ENCODE results near the gene SLC2A6.

The SLC2A6 gene

DNA sequence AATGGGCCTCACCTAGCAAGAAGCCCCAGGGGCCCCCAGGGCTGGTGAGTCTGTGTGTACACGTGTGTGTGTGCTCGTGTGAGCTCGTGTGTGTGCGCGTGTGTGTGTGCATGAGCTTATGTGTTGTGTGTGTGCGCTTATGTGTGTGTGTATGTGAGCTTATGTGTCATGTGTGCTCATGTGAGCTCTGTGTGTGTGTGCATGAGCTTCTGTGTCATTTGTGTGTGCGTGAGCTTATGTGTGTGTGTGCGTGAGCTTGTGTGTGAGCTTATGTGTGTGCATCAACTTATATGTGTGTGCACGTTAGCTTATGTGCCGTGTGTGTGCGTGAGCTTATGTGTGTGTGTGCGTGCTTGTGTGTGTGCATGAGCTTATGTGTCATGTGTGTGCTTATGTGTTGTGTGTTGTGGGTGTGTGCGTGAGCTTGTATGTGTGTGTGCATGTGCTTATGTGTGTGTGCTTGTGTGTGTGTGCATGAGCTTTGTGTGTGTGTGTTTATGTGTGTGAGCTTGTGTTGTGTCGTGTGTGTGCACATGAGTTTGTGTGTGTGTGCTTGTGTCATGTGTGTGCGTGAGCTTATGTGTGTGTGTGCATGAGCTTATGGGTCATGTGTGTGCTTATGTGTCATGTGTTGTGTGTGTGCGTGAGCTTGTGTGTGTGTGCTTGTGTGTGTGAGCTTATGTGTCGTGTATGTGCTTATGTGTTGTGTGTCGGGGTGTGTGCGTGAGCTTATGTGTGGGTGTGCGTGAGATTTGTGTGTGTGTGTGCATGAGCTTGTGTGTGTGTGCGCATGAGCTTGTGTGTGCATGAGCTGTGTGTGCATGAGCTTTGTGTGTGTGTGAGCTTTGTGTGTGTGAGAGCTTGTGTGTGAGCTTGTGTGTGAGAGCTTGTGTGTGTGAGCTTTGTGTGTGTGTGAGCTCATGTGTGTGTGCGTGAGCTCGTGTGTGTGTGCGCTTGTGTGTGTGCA lies 16.7 kb upstream of the SLC2A6 start:
- DNase-seq = no peak

DNA sequence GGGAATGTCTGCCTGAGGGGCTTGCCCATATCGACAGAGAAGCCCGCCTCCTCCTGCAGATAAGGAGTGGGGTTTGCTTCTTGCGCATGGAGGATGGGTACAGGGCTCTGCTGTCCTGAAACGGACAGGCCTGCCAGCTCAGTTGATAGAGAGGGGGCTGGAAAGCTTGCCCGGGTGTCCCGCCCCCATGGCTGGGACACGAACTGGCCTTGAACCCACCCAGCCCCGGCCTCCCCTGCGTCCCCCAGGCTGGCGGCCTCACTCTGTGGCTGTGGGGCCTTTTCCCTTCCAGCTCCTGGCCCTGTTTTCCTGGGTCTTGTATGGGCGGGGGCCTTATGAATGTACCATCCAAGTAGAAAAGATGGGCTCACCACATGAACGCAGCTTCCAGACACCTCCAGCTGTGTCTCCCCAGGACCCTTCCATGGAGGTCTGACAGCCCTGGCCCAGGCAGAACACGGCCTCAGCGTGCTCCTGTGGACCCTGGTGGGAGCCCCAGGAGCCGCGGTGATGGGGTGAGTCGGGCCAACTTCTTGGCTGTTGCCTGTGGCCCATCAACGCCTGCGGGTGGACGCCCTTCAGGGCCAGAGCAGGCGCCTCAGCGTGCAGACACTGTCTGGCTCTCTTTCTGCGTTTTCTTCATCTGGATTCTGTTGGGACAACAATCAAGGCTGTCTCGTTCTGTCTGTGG lies 15.9 kb upstream of the SLC2A6 start:
- DNase-seq = no peak

DNA sequence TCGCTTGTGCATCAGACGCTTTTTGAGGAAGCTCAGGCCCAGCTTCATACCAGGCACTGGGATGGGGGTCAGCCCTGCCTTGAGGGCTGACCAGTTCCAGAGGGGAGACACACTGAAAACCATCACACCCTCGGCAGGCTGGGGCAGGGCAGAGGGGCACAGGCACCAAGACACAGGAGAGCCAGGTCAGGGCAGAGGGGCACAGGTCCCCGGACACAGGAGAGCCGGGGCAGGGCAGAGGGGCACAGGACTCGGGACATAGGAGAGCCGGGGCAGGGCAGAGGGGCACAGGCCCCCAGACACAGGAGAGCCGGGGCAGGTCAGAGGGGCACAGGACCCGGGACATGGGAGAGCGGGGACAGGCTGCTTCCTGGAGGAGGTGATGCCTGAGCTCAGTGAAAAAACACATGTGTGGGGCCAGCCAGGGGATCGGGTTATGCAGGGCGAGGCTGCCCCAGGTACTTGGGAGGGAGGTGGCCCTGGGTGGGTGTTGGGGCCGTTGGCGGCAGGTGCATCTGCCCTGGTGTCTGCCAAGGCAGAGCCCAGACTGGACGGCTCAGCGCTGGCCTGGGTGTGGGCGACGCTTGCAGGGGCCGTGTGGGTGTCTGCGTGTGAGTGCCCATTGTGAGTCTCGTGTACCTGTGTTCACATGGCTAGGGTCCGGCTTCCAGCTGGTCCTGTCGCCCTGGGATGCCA lies 15.1 kb upstream of the SLC2A6 start:
- DNase-seq = no peak

DNA sequence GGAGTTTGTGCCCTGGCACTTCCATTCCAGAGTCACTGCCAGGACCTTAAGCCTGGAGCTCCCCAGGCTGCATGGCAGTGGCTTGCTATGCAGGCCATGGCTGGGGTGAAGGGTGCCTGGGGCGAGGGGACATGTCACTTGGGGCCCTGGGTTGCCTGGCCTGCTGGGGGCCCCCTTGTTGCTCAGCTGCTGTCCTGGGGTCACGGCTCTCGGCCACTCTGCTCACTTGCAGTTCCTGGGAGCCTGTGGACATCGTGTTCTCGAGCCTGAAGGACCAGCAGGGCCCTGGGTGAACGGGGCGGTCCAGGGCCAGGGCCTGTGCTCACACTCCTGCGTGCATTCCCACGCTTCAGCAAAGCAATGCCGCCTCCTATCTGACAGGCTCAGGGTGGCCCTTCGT lies 14.5 kb upstream of the SLC2A6 start:
- no peak for DNase-seq

DNA sequence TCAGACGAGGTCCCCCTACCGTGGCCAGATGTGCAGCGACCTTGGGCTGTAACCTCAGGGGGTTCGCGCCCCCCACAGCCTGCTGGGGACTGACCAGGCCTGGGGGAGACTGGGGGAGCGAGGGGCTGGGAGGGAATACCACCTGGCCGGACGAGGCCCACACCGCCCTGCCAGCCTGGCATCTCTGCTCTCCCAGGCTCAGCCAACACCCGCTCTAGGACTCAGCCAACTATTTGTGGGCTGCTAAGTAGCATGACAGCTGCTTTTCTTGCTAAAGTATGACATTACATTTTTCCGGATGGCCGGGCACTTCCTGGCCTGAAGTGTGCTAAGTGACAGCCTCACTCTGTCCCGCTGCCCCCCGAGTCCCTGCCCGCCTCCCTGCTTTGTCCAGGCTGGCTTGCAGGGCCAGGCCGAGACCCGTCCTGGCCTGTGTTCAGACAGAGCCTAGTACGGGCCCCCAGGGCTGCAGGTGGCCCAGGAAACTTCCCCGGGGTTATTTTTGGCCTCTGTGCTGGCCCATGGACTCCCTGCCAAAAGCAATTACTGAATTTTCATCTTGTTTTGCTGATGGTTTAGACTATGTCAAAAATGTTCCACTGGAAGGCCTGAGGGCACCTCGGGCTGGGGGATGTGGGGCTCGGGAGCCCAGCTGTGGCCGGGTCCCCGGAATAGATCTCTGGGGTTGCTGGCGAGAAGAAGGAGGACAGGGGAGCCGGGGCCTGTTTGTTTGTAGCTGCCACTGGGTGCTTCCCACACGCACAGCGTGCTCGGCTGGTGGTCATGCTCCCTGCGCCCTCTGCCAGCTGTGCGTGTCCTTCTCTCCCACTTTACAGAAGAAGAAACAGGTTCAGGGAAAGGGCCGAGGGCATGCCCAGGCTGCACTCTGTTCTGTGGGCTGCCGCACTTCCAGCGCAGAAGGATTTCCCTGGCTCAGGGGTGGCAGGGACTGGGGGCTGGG lies 13.4 kb upstream of the SLC2A6 start:
- DNase-seq = no peak

DNA sequence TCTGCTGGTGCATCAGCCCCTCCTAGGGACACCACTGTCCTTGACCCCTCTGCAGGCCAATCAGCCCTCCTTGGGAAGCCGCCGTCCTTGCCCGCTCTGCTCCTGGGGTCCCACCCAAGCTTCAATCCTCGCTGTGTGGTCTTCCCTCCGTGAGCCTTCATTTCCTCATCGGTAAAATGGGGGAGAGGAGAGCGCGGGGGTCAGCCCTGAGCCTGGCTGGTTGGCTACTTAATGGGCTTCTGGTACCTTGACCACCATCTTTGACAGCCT lies 12.7 kb upstream of the SLC2A6 start:
- DNase-seq = no peak

DNA sequence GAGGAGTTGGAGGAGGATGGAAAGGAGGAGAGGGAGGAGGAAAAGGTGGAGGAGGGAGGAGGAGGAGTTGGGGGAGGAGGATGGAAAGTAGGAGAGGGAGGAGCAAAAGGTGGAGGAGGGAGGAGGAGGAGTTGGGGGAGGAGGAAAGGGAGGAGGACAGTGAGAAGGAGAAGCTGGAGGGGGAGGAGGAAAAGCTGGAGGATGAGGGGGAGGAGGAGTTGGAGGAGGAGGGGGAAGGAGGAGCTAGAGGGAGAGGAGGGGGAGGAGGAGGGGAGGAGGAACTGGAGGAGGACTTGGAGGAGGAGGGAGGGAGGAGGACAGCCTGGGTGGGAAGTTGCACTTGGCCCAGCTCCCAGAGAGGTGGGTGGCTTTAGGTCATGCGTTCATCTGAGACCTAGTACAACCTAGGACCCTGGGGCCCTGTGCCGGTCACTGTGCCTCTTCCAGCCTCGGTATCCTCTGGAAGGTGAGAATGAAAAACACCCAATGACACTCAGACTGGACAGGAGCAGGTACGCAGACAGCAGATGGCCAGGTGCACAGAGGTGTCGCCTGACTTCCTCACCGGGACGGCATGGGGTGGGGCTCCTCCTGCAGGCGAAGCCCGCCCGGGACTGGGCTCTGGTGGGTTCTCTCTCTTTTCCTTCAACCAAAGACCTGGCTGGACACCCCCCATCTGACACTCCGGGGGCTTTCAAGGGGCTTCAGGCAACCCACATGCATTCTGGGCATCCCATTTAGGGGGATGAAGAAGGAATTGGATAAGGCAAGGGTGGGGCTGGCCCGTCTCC lies 12.2 kb upstream of the SLC2A6 start:
- no peak for DNase-seq

DNA sequence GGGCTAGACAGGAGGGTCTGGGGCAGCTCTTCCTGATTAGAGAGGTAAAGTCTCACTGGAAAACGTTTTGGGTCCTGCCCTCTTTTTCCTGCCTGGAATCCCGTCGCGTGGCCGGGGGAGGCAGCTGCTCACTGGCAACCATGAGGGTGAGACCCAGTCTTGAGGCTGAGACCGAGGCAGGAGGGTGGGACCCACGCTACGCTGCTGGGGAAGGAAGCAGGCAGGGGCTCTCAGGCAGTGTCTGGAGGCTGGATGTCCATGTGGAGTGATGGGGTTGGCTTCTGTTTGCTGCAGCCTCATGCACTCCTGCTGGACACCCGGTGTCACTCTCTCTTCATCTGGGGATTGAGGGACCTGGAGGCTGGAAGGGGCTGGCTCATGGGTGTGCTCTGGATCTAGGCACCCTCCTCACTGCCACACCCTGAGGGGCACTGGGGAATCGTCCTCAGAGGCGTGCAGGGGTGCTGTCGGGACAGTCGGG lies 11.3 kb upstream of the SLC2A6 start:
- DNase-seq = no peak

DNA sequence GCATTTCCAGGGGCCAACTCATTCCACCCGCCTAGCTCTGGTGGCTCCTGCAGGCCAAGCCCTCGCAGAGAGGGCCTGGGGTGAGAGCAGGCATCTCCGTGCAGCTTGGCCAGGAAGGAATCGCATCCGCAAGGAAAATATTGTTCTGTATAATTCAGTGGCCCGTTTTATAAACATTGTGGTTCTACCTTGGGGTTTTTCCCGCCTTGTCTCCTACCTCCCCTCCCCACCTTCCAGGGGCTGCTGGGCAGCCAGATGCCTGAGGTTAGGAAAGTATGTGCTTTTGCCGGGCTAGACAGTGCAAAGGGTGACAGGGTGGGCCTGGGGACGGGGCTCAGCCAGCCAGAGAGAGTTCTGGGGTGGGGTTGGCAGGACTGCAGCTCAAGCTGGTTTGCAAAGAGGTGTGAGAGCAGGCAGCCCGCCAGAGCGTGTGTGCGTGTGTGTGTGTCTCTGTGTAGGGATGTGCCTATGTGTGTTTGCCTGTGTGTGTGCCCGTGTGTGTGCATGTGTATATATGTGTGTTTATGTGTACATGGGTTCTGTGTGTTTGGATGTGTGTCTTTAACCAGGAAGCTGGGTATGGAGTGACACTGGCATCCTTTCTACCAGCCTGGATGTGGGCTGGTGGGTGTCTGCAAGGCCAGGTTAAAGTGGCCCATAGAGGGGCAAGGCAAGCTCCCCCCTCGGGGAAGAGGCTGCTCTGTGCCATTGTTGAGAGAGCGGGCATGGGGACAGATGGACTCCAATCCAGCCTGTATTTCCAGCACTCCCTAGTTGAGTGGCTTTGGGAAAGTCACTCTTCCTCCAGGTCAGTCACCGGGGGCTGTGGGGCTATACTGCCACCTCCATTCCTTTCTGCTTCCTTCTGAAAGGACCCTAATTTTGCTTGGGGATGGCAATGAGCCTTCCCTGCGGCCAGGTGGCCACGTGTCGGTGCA lies 10.6 kb upstream of the SLC2A6 start:
- no peak for DNase-seq

DNA sequence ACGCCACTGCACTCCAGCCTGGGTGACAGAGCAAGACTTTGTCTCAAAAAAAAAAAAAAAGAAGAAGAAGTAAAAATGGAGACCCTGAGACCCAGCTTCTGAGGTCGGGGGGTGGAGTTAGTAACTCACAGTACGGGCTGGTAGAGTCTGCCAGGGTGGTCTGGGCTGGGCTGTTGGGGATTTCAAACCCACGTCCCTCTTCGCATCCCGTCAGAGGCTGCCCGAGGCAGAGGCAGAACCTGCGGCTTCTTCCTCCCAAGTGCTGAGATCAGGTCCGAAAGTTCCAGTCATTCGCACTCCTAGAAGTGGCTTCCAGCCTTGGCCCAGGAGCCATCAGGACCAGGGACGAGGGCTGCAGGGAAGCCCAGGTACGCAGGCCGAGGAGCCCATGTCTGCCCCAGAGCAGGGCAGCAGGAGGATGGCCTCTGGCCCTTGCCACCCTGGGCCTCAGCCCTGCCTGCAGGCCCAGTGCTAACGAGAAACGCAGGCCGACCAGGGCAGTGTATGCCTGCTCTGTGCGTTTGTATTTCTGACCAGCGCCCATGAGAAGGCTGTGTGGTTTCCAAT lies 9.9 kb upstream of the SLC2A6 start:
- no peak for DNase-seq

DNA sequence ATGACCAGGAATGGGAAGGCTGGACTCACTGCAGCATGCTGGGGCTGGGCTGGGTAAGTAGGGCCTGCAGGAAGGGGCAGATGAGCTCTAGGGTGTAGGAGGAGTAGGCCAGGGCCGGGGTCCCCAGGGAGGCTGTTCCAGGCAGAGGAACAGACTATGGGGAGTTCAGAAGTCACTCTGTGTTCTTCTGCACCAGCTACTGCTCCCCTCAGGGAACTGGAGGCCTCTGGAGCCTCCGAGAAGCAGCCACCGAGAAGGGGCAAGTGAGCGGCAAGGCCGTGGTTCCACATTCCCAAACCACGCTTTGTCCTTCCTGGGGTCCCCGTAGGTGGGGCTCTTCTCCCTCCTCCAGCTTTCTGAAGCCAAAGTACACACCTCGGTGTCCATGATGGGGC lies 8.4 kb upstream of the SLC2A6 start:
- no peak for DNase-seq

DNA sequence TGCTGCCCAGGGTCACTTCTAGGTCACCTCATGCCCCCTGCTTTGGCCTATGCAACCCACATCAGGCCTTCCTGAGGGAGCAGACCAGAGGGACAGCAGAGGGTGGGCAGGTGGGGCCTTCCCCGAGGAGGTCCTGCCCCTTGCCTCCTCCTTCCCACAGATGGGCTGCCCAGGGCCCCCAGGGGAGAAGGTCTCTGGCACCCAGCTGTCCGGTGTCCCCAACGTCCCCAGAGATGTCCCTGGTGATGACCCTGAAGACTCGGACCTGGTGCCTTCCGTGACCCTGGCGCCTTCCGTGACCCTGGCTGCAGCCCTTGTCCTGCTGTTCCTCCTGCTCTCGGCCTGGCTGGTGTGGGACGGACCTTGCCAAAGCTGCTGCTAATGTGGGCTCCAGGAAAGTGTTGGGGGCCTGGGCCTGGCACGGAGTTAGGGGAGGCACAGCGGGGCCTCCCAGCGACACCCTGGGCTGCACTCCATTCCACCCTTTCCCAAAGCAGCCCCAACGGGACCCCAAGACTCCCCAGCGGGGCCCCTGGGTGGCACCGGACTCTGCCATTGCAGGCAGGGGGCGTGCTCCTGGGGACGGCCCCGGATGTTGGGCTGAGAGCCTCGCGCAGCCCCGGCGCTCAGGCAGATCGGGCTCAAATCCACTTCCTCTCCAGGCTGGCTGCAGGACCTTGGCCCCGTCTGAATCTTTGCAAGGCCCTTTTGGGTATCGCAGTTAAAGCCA lies 6.8 kb upstream of the SLC2A6 start:
- no peak for DNase-seq

DNA sequence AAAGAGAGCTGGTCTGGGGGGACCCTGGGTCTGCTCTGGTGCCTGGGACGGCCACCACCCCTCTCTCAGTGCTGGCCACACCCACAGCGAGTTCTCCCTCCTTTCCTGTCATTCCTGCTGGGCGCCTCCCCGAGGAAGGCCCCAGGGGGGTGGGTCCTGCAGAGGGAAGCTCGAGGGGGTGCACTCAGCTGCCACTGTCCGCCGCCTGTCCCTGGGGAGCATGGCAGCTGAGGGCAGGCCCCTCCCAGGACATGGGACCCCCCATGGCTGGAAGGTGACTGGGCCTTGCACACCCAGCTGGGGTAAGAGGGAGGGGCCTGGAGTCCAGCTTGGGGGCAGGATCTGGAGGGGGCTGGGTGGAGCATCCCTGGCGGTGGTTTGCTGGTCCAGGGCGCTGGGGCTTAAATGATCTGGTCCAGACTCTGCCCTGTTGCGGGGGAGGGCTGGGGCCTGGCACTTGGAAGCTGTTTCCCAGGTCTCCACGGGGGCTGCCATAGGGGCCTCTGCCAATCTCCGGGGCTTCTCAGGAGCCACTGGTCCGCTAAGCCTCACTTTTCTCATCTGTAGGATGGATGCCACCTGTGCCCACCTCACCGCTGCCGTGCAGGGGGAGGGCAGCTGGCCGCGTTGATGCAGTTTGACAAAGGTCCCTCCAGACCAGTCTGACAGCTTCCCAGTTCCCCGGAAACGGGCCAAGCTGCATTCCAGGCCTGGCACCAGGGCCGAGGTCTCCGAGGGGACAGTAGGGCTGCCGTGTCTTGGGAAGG lies 6.0 kb upstream of the SLC2A6 start:
- DNase-seq = no peak

DNA sequence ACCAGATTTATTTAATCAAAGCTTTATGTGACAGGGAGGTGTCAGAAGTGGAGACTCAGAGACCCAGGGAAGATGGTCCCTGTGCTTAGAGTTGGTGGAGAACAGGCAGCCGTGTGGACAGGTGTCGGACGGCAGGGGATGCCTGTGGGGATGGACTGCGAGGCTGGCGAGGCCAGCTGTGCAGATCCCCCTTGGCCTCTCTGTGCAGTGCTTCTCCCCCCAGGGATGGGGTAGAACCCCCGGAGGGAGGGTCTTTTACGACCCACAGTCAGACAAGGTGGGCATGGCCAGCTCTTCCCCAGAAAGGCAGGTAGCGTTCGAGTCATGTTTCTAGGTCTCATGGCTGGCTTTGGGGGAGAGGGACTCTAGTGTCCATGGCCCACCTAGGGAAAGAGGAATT lies 4.7 kb upstream of the SLC2A6 start:
- DNase-seq = no peak

DNA sequence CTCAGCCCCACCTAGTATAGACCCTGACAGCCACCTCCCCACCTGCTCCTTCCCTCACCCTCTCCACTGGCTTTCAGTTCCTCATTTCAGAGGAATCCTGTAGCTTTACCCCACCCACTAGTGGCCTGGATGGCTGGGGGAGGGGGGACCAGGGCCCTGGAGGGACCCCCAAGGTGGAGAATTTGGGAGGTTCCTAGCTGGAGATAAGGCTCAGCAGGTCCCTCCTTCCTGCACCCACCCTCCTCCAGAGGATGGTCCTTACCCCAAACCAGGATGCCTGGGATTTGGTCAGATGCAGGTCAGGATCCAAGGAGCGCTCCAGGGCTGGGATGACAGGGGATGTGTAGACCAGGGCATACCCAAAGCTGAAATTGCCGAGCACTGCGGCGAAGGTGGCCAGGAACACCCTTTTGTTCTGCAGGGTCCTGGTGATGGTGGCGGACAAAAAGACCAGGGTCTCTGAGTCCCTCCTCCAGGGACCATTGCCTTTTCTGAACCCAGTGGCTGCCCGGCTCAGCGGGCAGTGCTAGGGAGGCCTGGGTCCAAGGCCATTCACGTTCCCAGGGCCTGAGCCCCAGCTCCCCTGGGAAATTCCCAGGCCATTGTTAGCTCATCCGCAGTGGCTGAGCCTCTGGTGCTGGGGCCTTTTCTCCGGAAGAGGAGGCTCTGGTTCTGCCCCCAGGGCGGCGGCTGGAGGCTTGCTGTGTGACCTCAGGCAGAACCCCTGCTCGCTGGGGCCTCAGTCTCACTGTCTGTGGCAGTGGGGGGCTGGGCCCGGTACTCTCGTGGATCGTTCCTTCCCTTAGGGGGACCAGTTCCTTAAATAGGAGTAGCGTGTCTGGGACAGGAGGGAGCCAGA lies 678 bp downstream of the SLC2A6 start:
- peak; percentile 20 to 52 for DNase-seq

DNA sequence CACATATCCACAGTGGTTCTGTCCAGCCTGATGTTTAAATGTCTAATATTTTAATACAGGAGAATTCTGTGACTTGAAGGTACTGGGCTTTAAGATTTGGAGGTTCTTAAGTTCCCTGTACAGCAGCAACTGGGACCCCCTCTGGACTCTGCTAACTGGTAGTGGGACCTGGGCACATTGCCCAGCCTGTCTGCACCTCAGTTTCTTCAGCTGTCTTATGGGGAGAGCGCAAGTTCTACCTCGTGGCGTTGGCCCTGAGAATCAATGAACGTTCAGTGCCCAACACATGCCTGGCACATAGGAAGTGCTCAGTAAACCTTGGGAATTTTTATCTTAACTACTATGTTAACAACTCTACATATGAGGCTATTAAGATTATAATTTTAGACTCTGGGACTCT lies 1.4 kb downstream of the SLC2A6 start:
- no peak for DNase-seq

DNA sequence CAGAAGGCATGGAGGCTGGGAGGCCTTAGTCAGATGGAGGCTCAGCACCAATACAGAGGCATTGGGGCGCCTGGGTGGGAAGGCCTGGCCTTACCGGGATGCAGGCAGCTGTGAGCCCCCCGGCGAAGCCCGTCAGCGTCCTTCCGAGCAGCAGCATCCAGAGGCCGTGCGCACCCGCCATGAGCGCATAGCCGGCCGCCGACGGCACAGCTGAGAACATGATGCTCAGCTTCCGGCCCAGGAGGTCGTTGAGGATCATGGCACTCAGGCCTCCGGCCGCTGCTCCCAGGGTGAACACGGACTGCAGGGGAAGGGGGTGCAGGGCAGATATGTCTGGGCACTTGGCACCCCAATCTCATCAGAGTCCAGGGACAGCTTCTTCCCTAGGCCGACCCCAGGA lies 2.0 kb downstream of the SLC2A6 start:
- DNase-seq = no peak

Data from CD4-positive, alpha-beta T cell treated with Interleukin-1 beta for 1 hour (primary cell).